ENCODE results near the gene AGBL1.

AGBL1 gene

DNA sequence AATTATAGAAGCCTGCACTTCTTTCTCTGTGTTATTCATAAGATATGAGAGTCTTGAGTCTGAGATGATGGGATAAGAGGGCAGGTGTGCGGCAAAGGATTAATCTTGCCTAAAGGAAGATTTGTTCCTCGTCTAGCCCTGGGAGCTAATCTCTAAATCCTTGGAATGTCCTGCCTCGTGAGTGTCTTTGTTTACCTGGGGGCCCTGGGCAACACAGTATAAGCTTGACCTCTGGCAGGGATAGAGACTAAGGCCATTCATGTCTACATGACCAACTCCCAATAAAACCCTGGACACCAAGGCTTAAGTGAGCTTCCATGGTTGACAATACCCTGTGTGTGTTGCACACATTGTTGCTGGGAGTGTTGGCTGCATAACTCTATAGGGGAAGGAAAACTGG lies 3.2 kb upstream of the AGBL1 start:
- H3K36me3 ChIP-seq (ENCODE audit: low read length) = no peaks in the 10 kb centered on the region
- no peaks in the 10 kb centered on the region for H3F3A ChIP-seq (ENCODE audit: insufficient read depth)
- H3K4me2 ChIP-seq (ENCODE audit: low read depth, low read length, poor library complexity, severe bottlenecking) = no peak overlapping the region
- no peak overlapping the region for H3K27ac ChIP-seq (ENCODE audit: low read depth, low read length)
- no peaks in the 10 kb centered on the region for H3K9me2 ChIP-seq (replicated peaks; ENCODE audit: insufficient read depth, low read length)
- H3K4me3 ChIP-seq (ENCODE audit: insufficient read depth, low read length, poor library complexity, severe bottlenecking) = no peak overlapping the region
- H2AFZ ChIP-seq (ENCODE audit: low read depth, low read length, severe bottlenecking) = no peak overlapping the region
- H3K79me2 ChIP-seq (ENCODE audit: insufficient read depth, low read length) = no peaks in the 10 kb centered on the region
- TF ChIP-seq, protein P1, sequence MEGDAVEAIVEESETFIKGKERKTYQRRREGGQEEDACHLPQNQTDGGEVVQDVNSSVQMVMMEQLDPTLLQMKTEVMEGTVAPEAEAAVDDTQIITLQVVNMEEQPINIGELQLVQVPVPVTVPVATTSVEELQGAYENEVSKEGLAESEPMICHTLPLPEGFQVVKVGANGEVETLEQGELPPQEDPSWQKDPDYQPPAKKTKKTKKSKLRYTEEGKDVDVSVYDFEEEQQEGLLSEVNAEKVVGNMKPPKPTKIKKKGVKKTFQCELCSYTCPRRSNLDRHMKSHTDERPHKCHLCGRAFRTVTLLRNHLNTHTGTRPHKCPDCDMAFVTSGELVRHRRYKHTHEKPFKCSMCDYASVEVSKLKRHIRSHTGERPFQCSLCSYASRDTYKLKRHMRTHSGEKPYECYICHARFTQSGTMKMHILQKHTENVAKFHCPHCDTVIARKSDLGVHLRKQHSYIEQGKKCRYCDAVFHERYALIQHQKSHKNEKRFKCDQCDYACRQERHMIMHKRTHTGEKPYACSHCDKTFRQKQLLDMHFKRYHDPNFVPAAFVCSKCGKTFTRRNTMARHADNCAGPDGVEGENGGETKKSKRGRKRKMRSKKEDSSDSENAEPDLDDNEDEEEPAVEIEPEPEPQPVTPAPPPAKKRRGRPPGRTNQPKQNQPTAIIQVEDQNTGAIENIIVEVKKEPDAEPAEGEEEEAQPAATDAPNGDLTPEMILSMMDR (IDR thresholded peaks at IDR 0.05; ENCODE audit: insufficient read depth, low read length, poor library complexity, severe bottlenecking) = no peak
- TF ChIP-seq EZH2phosphoT487 (conservative IDR thresholded peaks at IDR 0.05; ENCODE audit: low read length) = no peak
- no peak overlapping the region for H3K9ac ChIP-seq (ENCODE audit: low read length)
- no peaks in the 10 kb centered on the region for H3K9me3 ChIP-seq (ENCODE audit: insufficient read depth, low read length)
- no peaks in the 10 kb centered on the region for H4K20me1 ChIP-seq (ENCODE audit: low read depth, low read length)
- H3K27me3 ChIP-seq (ENCODE audit: low read length) = no peaks in the 10 kb centered on the region

DNA sequence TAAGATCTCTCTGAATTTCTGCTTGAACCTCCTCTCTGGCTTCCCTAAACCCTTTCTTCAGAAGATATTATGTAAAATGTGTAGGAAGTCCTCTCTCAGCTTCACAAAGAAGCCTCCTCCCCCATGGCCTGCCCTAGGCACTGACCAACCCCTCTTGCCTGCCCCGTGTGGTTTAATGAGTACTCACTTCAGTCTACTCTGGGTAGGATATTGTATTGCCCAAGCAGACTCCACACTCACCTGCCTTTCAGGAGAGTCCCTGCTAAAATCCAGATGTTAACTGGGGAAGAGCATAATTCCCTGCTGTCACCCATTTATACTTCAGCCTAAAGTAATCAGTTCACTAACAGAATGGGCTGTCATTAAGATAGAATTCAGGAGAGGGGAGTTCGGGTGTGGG lies 2.6 kb upstream of the AGBL1 start:
- H3K9ac ChIP-seq (ENCODE audit: low read length) = no peak overlapping the region
- no peak overlapping the region for H3K27ac ChIP-seq (ENCODE audit: low read depth, low read length)
- H3K4me2 ChIP-seq (ENCODE audit: low read depth, low read length, poor library complexity, severe bottlenecking) = no peak overlapping the region
- H2AFZ ChIP-seq (ENCODE audit: low read depth, low read length, severe bottlenecking) = no peak overlapping the region
- H3K4me3 ChIP-seq (ENCODE audit: insufficient read depth, low read length, poor library complexity, severe bottlenecking) = no peak overlapping the region
- H3K9me3 ChIP-seq (ENCODE audit: insufficient read depth, low read length) = no peaks in the 10 kb centered on the region
- no peaks in the 10 kb centered on the region for H3F3A ChIP-seq (ENCODE audit: insufficient read depth)
- no peaks in the 10 kb centered on the region for H3K27me3 ChIP-seq (ENCODE audit: low read length)
- H4K20me1 ChIP-seq (ENCODE audit: low read depth, low read length) = no peaks in the 10 kb centered on the region
- H3K79me2 ChIP-seq (ENCODE audit: insufficient read depth, low read length) = no peaks in the 10 kb centered on the region
- no peaks in the 10 kb centered on the region for H3K9me2 ChIP-seq (replicated peaks; ENCODE audit: insufficient read depth, low read length)
- no peak for TF ChIP-seq EZH2phosphoT487 (conservative IDR thresholded peaks at IDR 0.05; ENCODE audit: low read length)
- TF ChIP-seq, protein P1 (IDR thresholded peaks at IDR 0.05; ENCODE audit: insufficient read depth, low read length, poor library complexity, severe bottlenecking) = no peak
- H3K36me3 ChIP-seq (ENCODE audit: low read length) = no peaks in the 10 kb centered on the region

DNA sequence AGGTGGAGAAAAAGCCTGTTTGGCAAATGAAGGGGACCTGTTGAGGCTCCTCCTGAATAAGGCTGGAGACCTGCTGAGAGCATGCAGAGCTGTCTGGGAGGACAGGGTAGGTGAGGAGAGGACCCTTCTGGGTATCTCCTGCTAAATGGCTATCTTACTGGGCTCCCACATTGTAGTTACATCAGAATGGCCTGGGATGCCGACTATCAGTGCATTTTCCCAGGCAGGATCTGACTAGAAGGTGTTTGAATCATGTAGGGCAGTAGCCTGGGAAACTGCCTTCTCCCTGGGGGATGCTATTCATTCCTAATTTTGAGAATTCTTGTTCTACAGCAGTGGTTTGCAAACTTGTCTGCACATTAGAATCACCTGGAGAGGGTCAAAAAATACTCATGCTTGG lies 631 bp downstream of the AGBL1 start:
- no peaks in the 10 kb centered on the region for H3K27me3 ChIP-seq (ENCODE audit: low read length)

More for the DNA sequence above, 631 bp downstream of the AGBL1 start:
- H3F3A ChIP-seq (ENCODE audit: insufficient read depth) = no peaks in the 10 kb centered on the region
- no peak overlapping the region for H3K27ac ChIP-seq (ENCODE audit: low read depth, low read length)
- no peak overlapping the region for H3K4me3 ChIP-seq (ENCODE audit: insufficient read depth, low read length, poor library complexity, severe bottlenecking)
- TF ChIP-seq, protein P1 (IDR thresholded peaks at IDR 0.05; ENCODE audit: insufficient read depth, low read length, poor library complexity, severe bottlenecking) = no peak
- TF ChIP-seq EZH2phosphoT487 (conservative IDR thresholded peaks at IDR 0.05; ENCODE audit: low read length) = no peak
- H3K9me2 ChIP-seq (replicated peaks; ENCODE audit: insufficient read depth, low read length) = no peaks in the 10 kb centered on the region
- H3K9me3 ChIP-seq (ENCODE audit: insufficient read depth, low read length) = no peaks in the 10 kb centered on the region
- no peak overlapping the region for H3K4me2 ChIP-seq (ENCODE audit: low read depth, low read length, poor library complexity, severe bottlenecking)
- no peaks in the 10 kb centered on the region for H3K36me3 ChIP-seq (ENCODE audit: low read length)
- no peaks in the 10 kb centered on the region for H4K20me1 ChIP-seq (ENCODE audit: low read depth, low read length)
- H3K9ac ChIP-seq (ENCODE audit: low read length) = no peak overlapping the region
- no peak overlapping the region for H2AFZ ChIP-seq (ENCODE audit: low read depth, low read length, severe bottlenecking)
- H3K79me2 ChIP-seq (ENCODE audit: insufficient read depth, low read length) = no peaks in the 10 kb centered on the region

Data from SU-DHL-6 (cell line).